CD4-positive, alpha-beta T cell treated with Interleukin-6 at 100 ng/mL for 8 hours (primary cell): ENCODE data around the gene PLXDC1.
A peak's percentile ranks its signal among the peaks of the same experiment; 100 is the strongest.

Source experiments
- DNase-seq: peaks from one replicate; pipeline ENCODE4 v3.0.0-alpha.2; 2020; ENCODE audit warnings: mixed read lengths, low spot score

The PLXDC1 gene

DNA sequence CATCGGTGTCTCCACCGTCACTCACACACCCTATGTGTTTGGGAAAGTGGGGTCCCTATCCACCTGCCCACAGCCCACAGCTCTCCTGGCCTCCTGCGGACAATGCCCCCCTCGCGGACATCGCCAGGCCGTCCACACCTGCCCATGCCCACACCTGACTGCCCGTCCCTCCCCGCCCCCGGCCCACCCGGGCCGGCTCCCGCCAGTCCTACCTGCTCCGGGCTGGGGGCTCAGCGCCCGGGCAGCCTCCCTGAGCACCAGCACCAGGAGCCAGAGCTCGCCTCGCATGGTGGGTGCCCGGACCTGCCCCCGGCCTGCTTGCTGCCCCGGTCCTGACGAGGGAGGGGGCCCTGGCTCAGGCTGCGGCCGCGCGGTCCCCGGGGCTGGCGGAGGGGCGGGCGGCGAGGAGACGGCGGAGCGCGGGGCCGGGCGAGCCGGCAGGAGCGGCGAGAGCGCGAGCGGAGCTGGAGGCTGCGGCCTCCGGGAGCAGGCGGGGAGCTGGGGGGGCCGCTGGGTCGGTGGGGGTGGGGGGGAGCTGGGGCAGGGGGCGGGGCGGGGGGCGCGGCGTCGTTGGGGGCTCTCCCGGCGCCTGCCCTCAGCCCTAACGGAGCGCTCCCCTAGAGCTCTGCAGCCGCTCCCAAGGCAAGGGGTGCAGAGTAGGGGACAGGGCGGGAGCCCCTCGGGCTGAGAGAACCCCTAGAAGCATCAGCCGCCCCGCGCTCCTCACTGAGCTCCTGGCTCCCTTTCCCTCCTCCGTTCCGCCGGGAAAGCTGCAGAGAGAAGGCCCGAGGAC is at the start of gene PLXDC1:
PLXDC1 (minus strand) TSS at position 488 of the 793 bp plus-strand sequence; CDS start at position 288, 200 bp downstream.
- DNase-seq: no peak

DNA sequence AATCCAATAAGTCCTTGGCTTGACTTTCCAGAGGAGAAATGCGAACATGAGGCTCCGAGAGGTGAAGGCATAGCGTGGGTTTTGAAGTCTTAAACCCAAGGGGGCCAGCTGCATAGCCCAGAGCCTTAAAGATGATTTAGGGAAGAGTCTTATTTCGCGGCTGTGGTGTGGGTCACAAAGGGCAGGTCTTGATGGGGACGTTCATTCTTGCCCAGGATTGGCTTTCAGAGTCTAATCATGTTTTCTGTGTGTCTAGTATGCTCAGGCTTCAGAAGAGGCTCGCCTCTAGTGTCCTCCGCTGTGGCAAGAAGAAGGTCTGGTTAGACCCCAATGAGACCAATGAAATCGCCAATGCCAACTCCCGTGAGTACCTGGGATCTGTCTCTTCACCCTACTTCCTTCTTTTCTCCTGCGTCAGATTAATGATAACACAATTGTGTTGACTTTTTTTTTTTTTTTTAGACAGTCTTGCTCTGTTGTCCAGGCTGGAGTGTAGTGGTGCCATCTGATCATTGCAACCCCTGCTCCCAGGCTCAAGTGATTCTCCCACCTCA is 49.6 kb upstream of the PLXDC1 start:
- no peak for DNase-seq

DNA sequence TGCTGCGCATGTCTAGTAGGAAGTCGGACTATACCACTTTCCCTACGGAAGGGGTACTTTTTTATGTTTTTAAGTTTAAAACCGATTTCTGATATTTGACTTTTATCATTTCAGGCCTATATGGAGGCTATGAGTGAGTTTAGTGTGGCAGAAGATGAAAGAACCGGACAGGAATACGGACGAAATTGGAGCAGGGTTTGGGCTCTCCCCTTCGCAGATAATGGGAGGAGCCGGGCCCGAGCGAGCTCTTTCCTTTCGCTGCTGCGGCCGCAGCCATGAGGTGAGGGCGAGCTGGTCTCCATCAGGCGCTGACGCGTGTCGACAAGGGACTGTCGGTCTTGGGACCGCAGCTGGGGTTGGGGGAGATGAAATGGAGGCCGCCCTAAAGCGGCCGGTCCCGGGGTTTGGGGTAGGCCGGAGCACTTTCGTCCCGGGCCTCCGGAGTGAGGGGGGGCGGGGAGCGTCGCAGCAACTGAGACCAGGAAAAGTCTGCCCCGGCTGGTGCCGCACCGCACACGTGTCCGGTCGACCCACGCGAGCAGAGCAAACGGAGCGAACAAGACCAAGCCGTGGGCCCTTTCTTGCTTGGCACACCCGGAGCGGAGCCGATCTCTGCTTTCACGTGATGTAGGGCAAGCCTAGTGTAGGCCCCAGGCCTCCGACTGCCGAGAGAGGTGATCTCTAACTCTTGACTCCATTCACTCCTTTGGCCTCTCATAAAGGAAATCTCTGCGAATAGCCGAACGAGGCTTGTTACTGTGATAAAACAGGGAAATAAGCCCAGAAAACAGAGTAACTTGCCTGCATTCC is 48.8 kb upstream of the PLXDC1 start, which contains the start of gene RPL19:
RPL19 (plus strand) TSS at position 214 of the 810 bp plus-strand sequence; CDS start at position 276, 62 bp downstream.
- peak; percentile 68 for DNase-seq

DNA sequence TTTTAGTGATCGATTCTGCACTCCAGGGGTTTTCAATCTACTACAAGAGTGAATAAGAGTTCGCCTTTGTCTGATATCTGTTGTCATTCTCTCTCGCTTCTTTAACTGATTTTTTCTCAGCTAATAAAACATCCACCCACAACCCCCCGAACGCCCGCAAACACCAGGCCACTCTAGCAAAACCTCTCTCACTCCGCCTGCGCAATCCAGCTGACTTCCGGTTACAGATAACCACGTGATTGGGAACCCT is 48.3 kb upstream of the PLXDC1 start:
- peak; percentile 89 for DNase-seq

DNA sequence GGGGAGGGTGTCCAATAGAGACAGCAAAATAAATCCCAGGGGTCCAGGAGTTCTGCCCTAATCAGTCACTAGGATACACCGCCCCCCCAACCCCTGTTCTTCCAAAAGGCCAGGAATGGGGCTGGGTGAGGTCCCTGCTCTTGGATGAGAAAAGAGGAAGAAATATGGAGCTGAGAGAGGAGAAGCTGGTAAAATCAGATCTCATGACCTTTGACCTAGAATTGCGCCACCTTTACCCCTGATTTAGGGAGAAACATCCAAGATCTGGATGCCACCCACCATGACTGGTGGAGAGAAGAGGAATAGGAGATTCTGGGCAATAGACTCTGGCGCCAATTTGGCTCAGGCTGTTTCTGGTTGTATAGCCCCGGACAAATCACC is 46.7 kb upstream of the PLXDC1 start:
- no peak for DNase-seq

DNA sequence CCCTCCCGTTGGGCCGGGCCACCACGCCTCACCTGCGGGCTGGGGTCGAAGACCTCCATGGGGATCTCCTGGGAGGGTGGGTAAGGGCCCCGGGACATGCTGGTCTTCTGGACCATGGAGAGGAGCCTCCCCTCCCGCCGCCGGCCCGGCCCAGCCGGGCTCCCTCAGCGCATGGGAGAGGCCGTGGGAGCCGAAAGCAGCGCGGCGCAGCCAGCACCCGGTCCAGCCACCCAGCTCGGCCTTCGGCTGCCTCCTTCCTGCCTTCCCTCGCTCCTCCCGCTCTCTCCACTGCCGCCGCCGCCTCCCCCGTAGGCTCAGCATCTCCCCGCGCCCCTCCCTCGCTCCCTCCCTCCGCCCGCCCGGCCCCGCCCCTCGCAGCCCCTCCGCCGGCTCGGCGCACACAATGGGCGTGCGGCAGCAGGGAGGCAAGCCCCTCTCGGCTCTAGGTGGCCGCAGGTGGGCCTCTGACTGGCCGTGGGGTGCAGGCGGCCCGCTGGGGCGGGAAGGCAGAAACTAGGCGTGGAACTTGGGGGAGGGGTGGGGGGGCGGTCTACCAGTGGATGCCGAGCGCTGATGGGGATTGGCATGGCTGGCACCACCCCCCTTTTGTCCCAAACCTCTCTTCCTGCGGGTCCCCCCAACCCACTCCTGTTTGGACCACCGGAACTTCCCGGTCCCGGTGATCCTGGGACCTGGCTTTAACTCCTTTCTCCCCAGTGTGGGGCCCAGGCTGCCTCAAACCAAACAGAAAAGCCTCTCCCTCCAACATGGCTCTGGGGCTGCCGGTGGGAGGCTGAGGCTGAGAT is 46.1 kb upstream of the PLXDC1 start, which contains the start of gene CACNB1:
CACNB1 (minus strand) TSS at position 290 of the 806 bp plus-strand sequence; CDS start at position 116, 174 bp downstream.
- peak; percentile 66 for DNase-seq

DNA sequence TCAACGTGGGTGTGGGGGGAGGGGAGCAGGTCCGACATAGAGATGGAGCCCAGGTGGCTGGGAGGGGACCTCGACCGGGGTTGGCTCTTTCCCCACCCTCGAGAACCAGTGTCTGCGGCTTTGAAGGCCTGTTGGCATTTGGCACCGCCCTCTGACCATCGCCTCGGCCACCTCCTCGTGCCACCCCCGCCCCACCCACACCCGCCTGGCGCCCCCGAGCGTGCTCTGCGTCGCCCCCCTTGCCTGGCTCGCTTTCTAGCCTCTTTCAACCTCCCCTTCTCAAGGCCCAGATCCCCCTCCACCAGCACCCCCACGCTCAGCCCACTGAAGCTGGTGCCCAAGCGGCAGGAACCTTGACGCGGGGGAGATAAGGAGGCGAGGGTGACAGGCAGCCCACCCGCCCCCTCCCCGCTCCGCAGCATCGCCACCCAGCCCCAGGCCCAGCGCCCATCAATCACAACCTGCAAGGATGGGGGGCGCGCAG is 45.4 kb upstream of the PLXDC1 start:
- no peak for DNase-seq

DNA sequence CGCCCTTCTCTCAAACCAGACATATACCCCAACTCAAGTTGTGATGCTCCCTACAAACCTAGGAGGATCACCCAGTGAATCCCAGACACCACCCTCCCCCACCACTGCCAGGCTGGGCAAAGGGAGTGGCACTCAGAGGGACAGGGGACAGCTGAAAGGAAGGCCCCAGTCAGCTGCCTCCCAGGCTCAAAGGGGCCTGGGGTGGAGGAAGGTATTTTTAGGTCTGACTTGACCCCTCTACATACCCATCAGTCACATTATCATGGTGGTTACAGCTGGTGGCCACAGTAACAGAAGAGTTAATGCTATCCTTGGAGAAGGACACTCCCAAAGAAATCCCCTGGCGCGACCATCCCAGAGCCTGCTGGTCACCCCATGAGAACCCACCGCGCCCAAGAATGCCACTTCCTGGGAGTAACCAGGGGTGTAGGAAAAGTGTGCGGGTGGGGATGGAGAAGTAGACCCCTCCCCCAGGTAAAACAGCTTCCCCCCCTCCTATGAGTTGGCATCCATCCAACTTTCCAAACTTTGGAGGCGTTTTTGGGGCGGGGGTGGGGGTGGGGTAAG is 44.9 kb upstream of the PLXDC1 start:
- DNase-seq: no peak

DNA sequence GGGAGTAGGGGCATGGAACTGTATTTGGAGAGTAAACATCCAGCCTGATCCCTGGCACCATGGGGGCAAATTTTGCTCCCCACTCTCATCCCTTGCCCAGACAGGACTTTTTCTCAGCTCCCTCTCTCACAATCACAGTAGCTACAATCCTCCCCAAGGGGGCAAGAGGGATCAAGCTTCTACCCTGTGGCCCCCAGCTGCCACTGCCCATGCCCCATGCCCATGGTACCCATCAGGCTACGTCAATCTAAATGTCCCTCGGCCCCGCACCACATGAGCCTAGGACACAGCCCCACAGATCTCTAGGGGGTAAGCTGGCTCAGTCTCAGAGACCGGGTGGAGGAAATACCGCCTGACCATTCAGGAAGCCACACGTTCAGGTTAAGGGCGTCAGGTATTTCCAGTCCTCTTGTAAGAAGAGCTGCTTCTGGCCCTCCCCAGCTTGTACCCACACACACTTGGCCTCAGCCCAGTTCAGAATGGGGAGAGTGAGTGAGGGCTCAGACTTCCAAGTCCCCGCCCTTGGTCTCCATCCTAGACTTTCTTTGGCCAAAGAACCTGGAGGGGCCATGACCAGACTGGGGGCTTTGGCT is 44.2 kb upstream of the PLXDC1 start:
- DNase-seq: no peak

DNA sequence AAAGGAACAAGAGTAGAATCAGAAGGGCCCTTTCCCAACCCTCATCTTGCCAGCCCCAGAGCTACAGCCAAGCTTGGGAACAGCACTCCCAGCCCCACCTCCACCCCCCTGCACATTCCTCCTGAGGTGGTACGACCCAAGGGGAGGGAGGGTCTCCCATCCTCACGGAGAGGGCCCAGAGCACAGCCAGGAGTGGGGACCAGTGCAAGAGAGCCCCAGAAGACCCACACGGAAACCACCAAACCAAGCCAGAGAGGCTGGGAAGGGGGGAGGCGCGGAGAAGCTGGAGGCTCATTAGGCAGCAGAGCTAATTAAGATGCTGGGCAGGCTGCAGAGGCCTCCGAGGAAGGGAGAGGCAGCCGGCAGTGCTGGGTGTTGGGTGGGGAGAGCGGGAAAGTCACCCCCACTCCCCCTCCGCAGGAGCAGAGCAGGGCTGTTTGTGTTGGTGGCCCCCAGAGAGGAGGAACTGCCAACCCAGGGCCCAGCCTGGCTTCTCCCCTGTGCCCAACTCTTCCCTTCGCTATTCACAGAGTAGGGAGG is 43.6 kb upstream of the PLXDC1 start:
- no peak for DNase-seq

DNA sequence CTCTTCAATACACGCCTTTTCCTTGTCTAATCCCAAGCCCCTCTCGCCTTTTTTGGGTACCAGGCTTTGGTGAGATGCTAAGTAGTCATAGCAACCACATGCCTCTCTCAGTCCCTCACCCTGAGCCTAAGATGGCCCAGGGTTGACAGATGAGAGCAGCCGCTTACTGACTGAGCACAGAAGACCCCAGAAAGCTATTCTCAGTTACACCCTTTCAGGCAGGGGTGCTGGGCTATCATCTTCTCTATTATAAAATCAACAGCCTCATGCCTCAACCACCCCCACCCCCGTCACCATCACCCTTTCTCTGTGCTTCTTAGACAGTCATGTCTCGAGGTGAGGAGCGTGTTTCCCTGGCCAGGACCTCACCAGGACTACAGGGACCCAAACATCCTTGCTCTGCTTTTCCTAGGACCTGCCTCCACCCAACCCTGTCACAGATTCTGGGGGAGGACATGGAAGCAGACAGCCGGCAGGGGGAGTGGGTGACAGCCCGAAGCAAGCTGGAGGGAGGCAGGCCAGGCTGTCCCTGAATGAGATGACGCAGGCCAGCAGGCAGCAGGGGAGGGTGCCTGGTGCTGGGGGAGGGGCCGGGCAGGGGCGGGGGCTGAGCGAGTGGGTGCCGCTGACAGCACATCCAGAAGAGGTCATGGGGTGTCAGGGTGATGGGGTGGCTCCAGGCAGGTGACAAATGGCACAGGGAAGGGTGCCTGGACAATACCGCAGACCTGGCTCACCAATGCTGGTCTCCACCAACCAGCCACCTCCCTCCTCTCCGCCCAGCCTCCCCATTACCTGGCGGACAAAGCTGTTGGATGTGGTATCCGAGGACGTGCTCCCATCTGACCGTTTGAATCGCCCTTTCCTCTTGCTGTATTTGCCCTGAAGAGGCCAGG is 42.9 kb upstream of the PLXDC1 start:
- DNase-seq: no peak

DNA sequence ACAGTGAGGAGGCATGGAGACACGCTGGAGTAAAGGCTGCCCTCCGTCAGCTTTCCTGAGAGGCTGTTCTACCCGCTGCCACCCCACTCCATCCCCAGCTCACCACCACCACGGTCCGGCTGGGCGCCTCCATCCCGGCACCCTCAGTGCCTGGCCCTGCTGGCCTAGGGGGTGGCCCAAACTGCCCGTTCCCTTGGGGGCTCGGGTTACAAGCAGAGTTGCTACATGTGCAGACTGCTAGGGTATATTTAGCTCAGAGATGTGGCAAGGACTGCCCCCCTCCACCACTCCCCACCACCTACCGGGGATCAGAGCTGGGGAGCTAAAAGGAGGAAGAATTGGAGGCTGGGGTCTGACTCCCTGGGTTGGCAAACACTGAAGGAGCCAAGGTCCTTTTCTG is 41.9 kb upstream of the PLXDC1 start:
- no peak for DNase-seq

DNA sequence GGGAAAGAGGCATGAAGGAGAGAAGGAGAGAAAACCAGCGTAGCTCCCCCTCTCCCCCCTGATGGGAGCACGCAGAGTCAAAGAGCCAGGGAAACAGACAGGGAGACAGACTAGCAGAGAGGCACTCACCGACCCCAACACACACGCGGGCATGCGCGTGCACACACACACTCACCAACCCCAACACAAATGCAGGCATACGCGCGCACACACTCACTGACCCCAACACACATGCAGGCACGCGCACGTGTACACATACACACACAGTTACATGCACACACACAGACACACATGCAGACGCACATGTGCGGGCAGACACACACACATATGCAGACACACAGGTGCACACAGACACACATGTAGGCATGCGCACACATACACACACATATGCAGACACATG is 41.5 kb upstream of the PLXDC1 start:
- no peak for DNase-seq

DNA sequence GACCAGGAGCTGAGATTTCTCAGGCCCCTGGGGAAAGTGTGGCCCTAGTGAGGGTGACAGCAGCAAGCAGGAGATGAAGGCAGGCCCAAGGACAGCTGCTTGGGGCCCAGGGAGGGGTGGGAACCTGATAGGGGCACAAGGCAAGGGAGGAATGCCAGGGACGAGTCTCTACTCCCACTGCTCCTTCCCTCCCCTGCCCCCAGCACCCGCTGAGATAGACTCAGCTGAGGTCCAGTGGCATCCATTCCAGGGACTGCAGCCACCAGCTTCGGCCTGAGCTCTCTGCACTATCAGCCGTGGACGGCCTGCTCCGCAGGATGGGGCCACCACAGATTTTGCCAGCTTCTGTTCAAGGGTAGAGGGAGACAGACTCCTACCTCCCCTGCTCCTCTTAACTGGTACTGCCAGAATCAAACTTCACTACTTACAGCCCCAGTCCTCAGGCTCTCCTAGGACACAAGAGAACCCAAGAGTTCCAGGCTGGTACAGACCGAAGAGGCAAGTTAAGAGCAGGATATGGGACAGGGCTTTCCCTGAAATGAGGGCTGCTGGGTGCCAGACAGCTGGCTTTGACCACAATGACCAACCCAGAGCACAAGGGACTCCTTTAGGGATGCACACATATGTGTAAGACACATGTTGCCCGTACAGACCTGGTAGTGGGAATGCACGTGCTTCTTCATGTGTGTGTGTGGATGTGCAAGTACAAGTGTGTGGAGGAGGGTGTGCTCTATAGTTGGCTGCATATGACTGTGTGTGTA is 40.5 kb upstream of the PLXDC1 start:
- no peak for DNase-seq

DNA sequence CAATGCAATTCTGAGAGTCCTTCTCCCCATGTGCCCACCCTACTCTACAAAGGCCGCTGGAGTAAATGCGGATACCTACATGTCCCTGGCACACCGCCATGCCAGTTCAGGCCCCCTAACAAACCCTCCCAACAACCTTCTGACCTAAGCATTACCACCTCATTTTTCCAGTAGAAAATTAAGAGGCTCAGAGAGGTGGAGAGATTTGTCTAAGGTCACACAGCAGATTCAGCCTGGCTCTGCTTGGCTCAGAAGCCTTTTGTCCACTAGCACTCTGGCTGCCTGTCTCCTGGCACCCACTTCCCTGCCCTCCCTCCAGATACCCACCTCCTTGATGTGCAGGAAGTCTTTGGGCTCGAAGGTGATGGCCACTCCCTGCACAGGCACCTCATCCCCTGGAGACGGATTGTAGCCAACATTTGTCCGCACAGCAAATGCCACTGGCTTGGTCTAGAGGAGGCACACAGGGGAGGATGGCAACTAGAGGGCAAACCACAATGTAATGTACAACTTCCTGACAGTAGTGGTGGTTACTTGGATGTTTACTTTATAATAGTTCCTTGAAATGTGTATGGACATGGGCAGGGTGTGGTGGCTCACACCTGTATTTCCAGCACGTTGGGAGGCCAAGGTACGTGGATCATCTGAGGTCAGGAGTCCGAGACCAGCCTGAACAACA is 35.9 kb upstream of the PLXDC1 start:
- DNase-seq: no peak

DNA sequence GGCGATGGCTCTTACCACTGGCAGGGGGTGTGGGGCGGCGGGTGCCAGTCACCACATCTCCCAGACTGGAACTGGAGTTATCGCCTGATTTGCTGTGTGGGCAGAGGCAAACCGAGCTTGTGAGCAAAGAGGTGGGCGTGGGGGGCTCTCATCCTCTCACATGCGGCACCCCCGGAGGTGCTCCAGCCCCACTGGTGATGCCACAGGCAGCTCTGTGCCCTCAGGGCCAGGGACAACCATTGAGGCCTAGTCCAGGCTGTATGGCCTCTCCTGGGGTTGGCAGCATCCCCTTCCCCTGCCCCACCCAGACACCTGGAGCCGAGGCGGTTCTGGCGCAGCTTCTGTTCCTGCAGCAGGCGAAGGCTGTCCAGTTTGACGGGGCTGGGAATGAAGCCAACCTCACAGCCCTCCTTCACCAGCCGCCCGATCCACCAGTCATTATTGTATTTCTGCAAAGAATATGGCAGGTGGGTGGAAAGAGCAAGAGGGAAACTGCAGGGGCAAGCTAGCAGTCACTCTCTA is 35.1 kb upstream of the PLXDC1 start:
- DNase-seq: no peak

DNA sequence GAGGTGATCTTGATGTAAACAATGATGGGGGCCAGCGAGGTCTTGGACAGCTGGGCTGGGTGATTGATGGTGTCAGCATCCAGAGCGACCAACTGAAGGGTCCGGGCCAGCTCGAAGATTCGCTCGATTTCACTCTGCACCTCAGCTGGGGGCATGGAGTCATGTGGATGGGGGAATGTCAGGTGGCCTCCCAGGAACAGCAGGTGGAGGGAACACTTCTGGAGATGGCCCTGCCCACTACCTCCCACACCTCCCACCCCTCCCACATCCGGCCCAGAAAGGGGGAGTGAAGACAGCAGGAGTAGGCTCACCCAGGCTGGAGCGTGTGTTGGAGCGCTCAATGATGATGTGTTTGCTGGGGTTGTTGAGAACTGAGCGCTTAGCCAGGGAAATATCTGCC is 32.3 kb upstream of the PLXDC1 start:
- DNase-seq: no peak

DNA sequence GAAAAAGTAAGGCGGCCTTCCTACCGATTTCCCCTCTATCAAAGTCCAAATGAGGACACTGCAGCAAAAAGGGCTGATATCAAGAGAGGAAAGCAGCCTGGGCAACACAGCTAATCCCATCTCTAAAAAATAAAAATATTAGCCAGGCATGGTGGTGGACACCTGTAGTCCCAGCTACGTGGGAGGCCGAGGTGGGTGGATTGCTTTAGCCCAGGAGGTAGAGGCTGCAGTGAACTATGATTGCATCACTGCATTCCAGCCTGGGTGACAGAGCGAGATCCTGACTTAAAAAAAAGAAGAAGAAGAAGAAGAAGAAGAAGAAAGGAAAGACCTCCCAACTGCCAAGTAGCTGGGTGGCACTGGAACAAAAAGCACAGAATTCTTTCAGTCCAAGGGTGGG is 31.6 kb upstream of the PLXDC1 start:
- DNase-seq: no peak
